Endothelial cell (in vitro differentiated cells): ENCODE results near the gene LZTS3. TPM values are rescaled to one million over a fixed set of nuclear protein-coding genes. Genes with fewer than 3 reads are reported as not detected.
A peak's percentile ranks its signal among the peaks of the same experiment; 100 is the strongest.
"Not testable (repeated sequence)": the region's sequence is repeated elsewhere in the genome, so short reads cannot be mapped to it uniquely, and the experiment has no call there.

ENCODE experiments used
- DNase-seq: peaks from one replicate; pipeline ENCODE4 v3.0.0; 2021; ENCODE audit warnings: low spot score
- H3K27ac Mint-ChIP-seq: one replicate; pipeline ENCODE4 v1.8.0; 2021; ENCODE audit warnings: mixed read lengths, inconsistent platforms; ENCODE audit not compliant: unreplicated experiment
- H3K27me3 Mint-ChIP-seq: one replicate; pipeline ENCODE4 v1.8.0; 2021; ENCODE audit warnings: mild to moderate bottlenecking, moderate library complexity, mixed read lengths, inconsistent platforms; ENCODE audit not compliant: unreplicated experiment
- H3K36me3 Mint-ChIP-seq: one replicate; pipeline ENCODE4 v1.8.0; 2021; ENCODE audit warnings: mild to moderate bottlenecking, low read depth, mixed read lengths, inconsistent platforms; ENCODE audit not compliant: unreplicated experiment
- H3K4me1 Mint-ChIP-seq: one replicate; pipeline ENCODE4 v1.8.0; 2021; ENCODE audit warnings: mild to moderate bottlenecking, mixed read lengths, inconsistent platforms; ENCODE audit not compliant: unreplicated experiment
- H3K4me3 Mint-ChIP-seq: one replicate; pipeline ENCODE4 v1.8.0; 2021; ENCODE audit warnings: mild to moderate bottlenecking, mixed read lengths, inconsistent platforms; ENCODE audit not compliant: unreplicated experiment
- H3K9me3 Mint-ChIP-seq: one replicate; pipeline ENCODE4 v1.8.0; 2021; ENCODE audit warnings: mixed read lengths, inconsistent platforms; ENCODE audit not compliant: unreplicated experiment
- long read RNA-seq: library from polyadenylated mRNA; unstranded; transcript quantifications from one replicate; pipeline ENCODE4 v2.0.0, GENCODE V29; 2020; ENCODE audit not compliant: unreplicated experiment
- total RNA-seq: library from RNA; stranded (reverse); fragmentation: NEBNext Ultra II Directional; extraction: Animal tissue kit (Norgen Biotek cat#: 25700); gene quantifications from one replicate; pipeline ENCODE4 v1.2.1, GENCODE V29; 2021; ENCODE audit not compliant: unreplicated experiment
- TF ChIP-seq, protein P1 (sequence below): fragments of 200-600 bp; sonication (generic); IDR thresholded peaks from one replicate; pipeline ENCODE4 v1.5.0; 2021; ENCODE audit warnings: antibody characterized with exemption; ENCODE audit not compliant: unreplicated experiment

Gene LZTS3
- total RNA-seq, result 6.1 TPM
- long read RNA-seq, result 0 reads

GRCh38 chr20:3172933-3173609 lies at the start of gene LZTS3:
Gene LZTS3, minus strand, starts transcription at chr20:3173549. Its CDS starts 6,386 bp downstream, at chr20:3167163.
- Mint-ChIP-seq H3K27ac (peak within 1 kb of the TSS; percentile 92), H3K9me3 (no peaks in the 10 kb centered on the region), H3K36me3 (peaks cover 4% of the 10 kb centered on the region), H3K4me1 (peaks cover 30% of the 10 kb centered on the region), H3K27me3 (peaks cover 17% of the 10 kb centered on the region), H3K4me3 (peak within 1 kb of the TSS; percentile 93)
- TF ChIP-seq, protein P1, sequence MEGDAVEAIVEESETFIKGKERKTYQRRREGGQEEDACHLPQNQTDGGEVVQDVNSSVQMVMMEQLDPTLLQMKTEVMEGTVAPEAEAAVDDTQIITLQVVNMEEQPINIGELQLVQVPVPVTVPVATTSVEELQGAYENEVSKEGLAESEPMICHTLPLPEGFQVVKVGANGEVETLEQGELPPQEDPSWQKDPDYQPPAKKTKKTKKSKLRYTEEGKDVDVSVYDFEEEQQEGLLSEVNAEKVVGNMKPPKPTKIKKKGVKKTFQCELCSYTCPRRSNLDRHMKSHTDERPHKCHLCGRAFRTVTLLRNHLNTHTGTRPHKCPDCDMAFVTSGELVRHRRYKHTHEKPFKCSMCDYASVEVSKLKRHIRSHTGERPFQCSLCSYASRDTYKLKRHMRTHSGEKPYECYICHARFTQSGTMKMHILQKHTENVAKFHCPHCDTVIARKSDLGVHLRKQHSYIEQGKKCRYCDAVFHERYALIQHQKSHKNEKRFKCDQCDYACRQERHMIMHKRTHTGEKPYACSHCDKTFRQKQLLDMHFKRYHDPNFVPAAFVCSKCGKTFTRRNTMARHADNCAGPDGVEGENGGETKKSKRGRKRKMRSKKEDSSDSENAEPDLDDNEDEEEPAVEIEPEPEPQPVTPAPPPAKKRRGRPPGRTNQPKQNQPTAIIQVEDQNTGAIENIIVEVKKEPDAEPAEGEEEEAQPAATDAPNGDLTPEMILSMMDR, result no peak
- peak; percentile 56 for DNase-seq

DNA sequence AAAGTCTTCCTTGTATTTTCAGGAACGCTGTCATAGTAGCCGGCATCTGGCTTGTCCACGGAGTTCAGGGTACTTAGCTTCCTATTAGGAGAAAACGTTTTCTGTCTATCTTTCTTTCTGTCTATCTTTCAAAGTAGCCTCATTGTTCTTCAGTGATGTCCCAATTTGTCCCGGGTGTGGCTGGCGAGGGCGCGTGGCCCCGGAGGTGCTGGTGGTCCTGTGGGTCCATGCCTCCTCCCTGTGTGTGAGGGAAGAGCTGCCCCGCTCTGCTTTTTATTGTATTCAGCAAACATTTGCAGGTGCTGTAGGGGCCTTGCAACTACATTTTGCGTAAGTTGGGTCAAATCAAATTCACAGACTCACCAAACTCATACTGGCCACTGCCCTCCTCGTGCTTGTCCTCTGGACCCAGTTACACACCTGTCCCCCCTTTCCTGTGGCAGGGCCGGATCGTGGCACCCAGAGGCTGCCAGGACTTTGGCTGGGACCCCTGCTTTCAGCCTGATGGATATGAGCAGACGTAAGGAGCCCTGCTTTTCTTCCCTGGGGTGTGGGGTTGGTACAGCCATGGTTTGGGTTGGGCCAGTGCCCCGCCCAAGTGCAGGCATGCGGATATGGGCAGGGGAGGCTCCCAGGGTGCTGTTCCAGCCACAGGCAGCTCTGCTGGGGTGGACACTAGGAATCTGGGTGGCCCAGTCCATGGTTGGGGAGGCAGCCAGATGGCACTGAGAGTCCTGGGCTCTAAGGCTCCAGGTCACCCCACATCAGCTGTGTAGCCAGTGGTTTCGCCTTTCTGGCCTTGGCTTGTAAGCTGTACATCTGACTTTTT lies 48.3 kb upstream of the LZTS3 start:
- Mint-ChIP-seq H3K27me3 (no peaks in the 10 kb centered on the region), H3K9me3 (no peaks in the 10 kb centered on the region), H3K4me1 (peaks cover 21% of the 10 kb centered on the region), H3K27ac (peak overlapping the region; percentile 37), H3K36me3 (no peaks in the 10 kb centered on the region), H3K4me3 (peak overlapping the region; percentile 47)
- DNase-seq, result no peak
- TF ChIP-seq, protein P1, result no peak

- Mint-ChIP-seq H3K27ac (no peak overlapping the region), H3K27me3 (no peaks in the 10 kb centered on the region), H3K4me3 (no peak overlapping the region), H3K36me3 (no peaks in the 10 kb centered on the region), H3K9me3 (no peaks in the 10 kb centered on the region), H3K4me1 (peaks cover 19% of the 10 kb centered on the region)
- TF ChIP-seq, protein P1, result peak; percentile 99
- peak; percentile 86 for DNase-seq
Measured at GRCh38 chr20:3218307-3218988, 45.1 kb upstream of the LZTS3 start.

GRCh38 chr20:3215359-3215917 lies 42.1 kb upstream of the LZTS3 start:
- not testable (repeated sequence) for H3K27me3 Mint-ChIP-seq

GRCh38 chr20:3213226-3213625 lies 39.9 kb upstream of the LZTS3 start:
- peaks cover 7% of the 10 kb centered on the region for H3K4me1 Mint-ChIP-seq
- no peak overlapping the region for H3K27ac Mint-ChIP-seq
- H3K36me3 Mint-ChIP-seq, result peaks cover 4% of the 10 kb centered on the region
- H3K27me3 Mint-ChIP-seq, result no peaks in the 10 kb centered on the region
- no peak for DNase-seq
- TF ChIP-seq, protein P1, result no peak
- H3K9me3 Mint-ChIP-seq, result no peaks in the 10 kb centered on the region
- no peak overlapping the region for H3K4me3 Mint-ChIP-seq

More at GRCh38 chr20:3215359-3215917, 42.1 kb upstream of the LZTS3 start:
- not testable (repeated sequence) for H3K36me3 Mint-ChIP-seq, DNase-seq, H3K4me1 Mint-ChIP-seq, H3K9me3 Mint-ChIP-seq, H3K27ac Mint-ChIP-seq, H3K4me3 Mint-ChIP-seq
